CD14-positive monocyte (primary cell): Measurements from ENCODE around the gene TMOD4. TPM values are rescaled to one million over a fixed set of nuclear protein-coding genes. Genes with fewer than 3 reads are reported as not detected.
A peak's percentile ranks its signal among the peaks of the same experiment; 100 is the strongest.

Experiments
- DNase-seq, 3 donors: peaks; one replicate each; pipeline ENCODE4 v3.0.0-alpha.2; 2011 to 2022
- H2AFZ ChIP-seq: 2 replicates; pipeline ENCODE4 v1.6.0; 2012; ENCODE audit warnings: mild to moderate bottlenecking, low read depth, low read length, inconsistent platforms; ENCODE audit not compliant: insufficient read depth, poor library complexity, severe bottlenecking
- H3K27ac ChIP-seq, 2 donors: 1 replicate in 1 of 2; 2 replicates in 1 of 2; pipeline ENCODE4 v1.5.1; 2012 to 2013; ENCODE audit warnings: low read length in 2 of 2, control low read depth in 1 of 2, inconsistent platforms in 1 of 2, low read depth in 1 of 2, mild to moderate bottlenecking in 1 of 2
- H3K27me3 ChIP-seq, 2 donors: one replicate each; pipeline versions ENCODE4 v1.6.0 to v1.6.1; 2011 to 2013; ENCODE audit warnings: low read length in 2 of 2; ENCODE audit not compliant: control insufficient read depth in 2 of 2, insufficient read depth in 2 of 2
- H3K36me3 ChIP-seq, 2 donors: replicated peaks in 1 of 2; 1 replicate in 1 of 2; 2 replicates in 1 of 2; pipeline versions ENCODE4 v1.5.1 to v1.6.1; 2012 to 2013; ENCODE audit warnings: low read length in 2 of 2, control low read depth in 1 of 2, inconsistent platforms in 1 of 2, mild to moderate bottlenecking in 1 of 2; ENCODE audit not compliant: insufficient read depth in 2 of 2, control insufficient read depth in 1 of 2
- H3K4me1 ChIP-seq, 2 donors: 1 replicate in 1 of 2; 2 replicates in 1 of 2; pipeline versions ENCODE4 v1.5.1 to v1.6.1; 2012 to 2013; ENCODE audit warnings: low read length in 2 of 2, control low read depth in 1 of 2, inconsistent platforms in 1 of 2, mild to moderate bottlenecking in 1 of 2, moderate library complexity in 1 of 2; ENCODE audit not compliant: insufficient read depth in 2 of 2, control insufficient read depth in 1 of 2
- H3K4me2 ChIP-seq: replicated peaks from 2 replicates; pipeline ENCODE3; 2012; ENCODE audit warnings: low read length, moderate library complexity, mild to moderate bottlenecking; ENCODE audit not compliant: poor library complexity, severe bottlenecking; ENCODE audit errors: extremely low read depth
- H3K4me3 ChIP-seq, 3 experiments: fragments of 200-600 bp in 1 of 3; sonication (generic) in 1 of 3; replicated peaks in 1 of 3; 1 replicate in 2 of 3; 2 replicates in 1 of 3; pipeline ENCODE4 v1.5.1; 2011 to 2013; ENCODE audit warnings: low read length in 3 of 3, mild to moderate bottlenecking in 3 of 3, control low read depth in 2 of 3, low read depth in 2 of 3, inconsistent platforms in 1 of 3, moderate library complexity in 1 of 3
- H3K79me2 ChIP-seq: 2 replicates; pipeline ENCODE4 v1.6.0; 2012; ENCODE audit warnings: mild to moderate bottlenecking, control low read depth, inconsistent platforms, low read length, moderate library complexity; ENCODE audit not compliant: insufficient read depth
- H3K9ac ChIP-seq: 2 replicates; pipeline ENCODE4 v1.6.0; 2017; ENCODE audit warnings: low read length, mild to moderate bottlenecking; ENCODE audit not compliant: insufficient read depth, poor library complexity, severe bottlenecking
- H3K9me3 ChIP-seq, 2 donors: replicated peaks in 1 of 2; 1 replicate in 1 of 2; 2 replicates in 1 of 2; pipeline versions ENCODE4 v1.5.1 to v1.6.1; 2012 to 2013; ENCODE audit warnings: low read length in 2 of 2, control low read depth in 1 of 2; ENCODE audit not compliant: control insufficient read depth in 1 of 2, insufficient read depth in 1 of 2
- H4K20me1 ChIP-seq: 2 replicates; pipeline ENCODE4 v1.6.0; 2012; ENCODE audit warnings: mild to moderate bottlenecking, low read length, control low read depth, moderate library complexity; ENCODE audit not compliant: insufficient read depth
- H3K27ac Mint-ChIP-seq, 7 donors: one replicate each; pipeline ENCODE4 v1.8.0; 2020; ENCODE audit warnings: mild to moderate bottlenecking in 7 of 7, mixed read lengths in 7 of 7, moderate library complexity in 6 of 7, inconsistent platforms in 2 of 7
- H3K27me3 Mint-ChIP-seq, 3 donors: one replicate each; pipeline ENCODE4 v1.8.0; 2021 to 2022; ENCODE audit warnings: low read depth in 3 of 3, mild to moderate bottlenecking in 3 of 3, mixed read lengths in 3 of 3, moderate library complexity in 3 of 3, inconsistent platforms in 1 of 3
- H3K36me3 Mint-ChIP-seq, 2 donors: one replicate each; pipeline ENCODE4 v1.8.0; 2020; ENCODE audit warnings: mixed read lengths in 2 of 2, inconsistent platforms in 1 of 2, mild to moderate bottlenecking in 1 of 2
- H3K4me1 Mint-ChIP-seq: one replicate; pipeline ENCODE4 v1.8.0; 2020; ENCODE audit warnings: mild to moderate bottlenecking, mixed read lengths
- H3K4me3 Mint-ChIP-seq, 2 donors: one replicate each; pipeline ENCODE4 v1.8.0; 2020; ENCODE audit warnings: mild to moderate bottlenecking in 2 of 2, mixed read lengths in 2 of 2, moderate library complexity in 1 of 2
- H3K9me3 Mint-ChIP-seq, 7 donors: one replicate each; pipeline ENCODE4 v1.8.0; 2020 to 2022; ENCODE audit warnings: mixed read lengths in 7 of 7, mild to moderate bottlenecking in 6 of 7, moderate library complexity in 6 of 7, inconsistent platforms in 2 of 7
- WGBS: methylation state at CpG from one replicate; pipeline ENCODE4 v1.1.5; 2013; ENCODE audit warnings: missing lambda C conversion rate; ENCODE audit not compliant: insufficient coverage; 5-methylcytosine and 5-hydroxymethylcytosine counted together
- intact Hi-C, 2 donors: fragments of 100-400 bp; cut with micrococcal nuclease; formaldehyde crosslinking; loops; one replicate each; pipeline versions ENCODE4 v1.15.0 to v1.15.1; 2023
- polyA plus RNA-seq, 3 donors: library from polyadenylated mRNA; depleted of rRNA in 1 of 3; unstranded in 2 of 3; stranded (reverse) in 1 of 3; fragments of 300-500 nt in 2 of 3; fragments of >200 nt in 1 of 3; fragmentation: Illumina TruSeq in 2 of 3; gene quantifications; 1 replicate in 2 of 3; 2 replicates in 1 of 3; pipeline ENCODE4 v1.2.3, GENCODE V29; 2012 to 2021
- TF ChIP-seq, protein P1 (sequence below): fragments of 200-600 bp; IDR thresholded peaks from one replicate; pipeline ENCODE4 v1.8.0; 2022; ENCODE audit warnings: antibody characterized with exemption, mild to moderate bottlenecking

Gene TMOD4
- polyA plus RNA-seq, 3 donors: 2.0 TPM; not detected in 2

DNA sequence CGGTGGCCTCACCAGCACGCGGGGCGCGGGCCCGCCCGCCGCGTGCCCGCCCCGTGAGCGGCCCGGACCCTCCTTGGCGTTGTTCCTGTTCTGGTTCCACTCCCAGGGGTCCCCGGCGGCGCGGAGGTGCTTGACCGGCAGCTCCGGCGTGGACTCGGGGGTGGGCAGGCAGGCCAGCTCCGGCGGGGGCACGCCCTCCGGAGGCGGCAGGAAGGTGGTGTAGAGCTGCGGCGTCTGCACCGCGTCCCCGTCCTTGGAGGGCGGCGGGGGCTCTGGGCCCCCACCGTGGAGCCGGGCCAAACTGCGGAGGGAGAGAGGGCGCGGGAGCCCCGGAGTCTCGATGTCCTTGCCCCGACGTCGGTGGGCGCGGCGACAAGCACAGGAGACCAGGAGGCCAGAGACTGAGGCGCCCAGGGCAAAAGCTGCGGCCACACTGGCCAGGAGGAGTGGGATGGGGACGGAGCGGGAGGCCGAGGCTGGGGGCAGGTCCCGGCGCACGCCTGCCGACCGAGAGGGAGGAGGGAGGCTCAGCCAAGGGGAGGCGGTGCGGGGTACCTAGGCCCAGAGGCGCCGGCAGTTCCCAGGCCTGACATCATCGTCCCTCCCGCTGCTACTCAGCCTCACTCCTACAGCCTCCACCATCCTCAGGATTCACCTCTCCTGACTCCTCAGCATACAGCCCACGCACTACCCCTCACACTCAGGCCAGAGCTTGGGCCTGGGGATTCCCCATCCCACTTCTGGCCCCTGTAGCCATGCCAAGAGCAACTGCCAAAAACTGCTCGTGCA is 42.6 kb downstream of the TMOD4 start:
- H3K27ac Mint-ChIP-seq: no peak overlapping the region
- peaks cover 14 to 16% of the 10 kb centered on the region in 2 donors for H3K4me1 ChIP-seq
- H3K9me3 Mint-ChIP-seq: peaks cover 0 to 6% (median 0%) of the 10 kb centered on the region in 7 donors
- no peak overlapping the region for H3K27ac ChIP-seq
- no peaks in the 10 kb centered on the region for H3K36me3 Mint-ChIP-seq
- no peaks in the 10 kb centered on the region for H3K79me2 ChIP-seq
- no peaks in the 10 kb centered on the region for H3K36me3 ChIP-seq
- no peak for DNase-seq
- H4K20me1 ChIP-seq: no peaks in the 10 kb centered on the region
- 97% methylated on average over 59 of the region's 65 CpGs for WGBS
- TF ChIP-seq, protein P1, sequence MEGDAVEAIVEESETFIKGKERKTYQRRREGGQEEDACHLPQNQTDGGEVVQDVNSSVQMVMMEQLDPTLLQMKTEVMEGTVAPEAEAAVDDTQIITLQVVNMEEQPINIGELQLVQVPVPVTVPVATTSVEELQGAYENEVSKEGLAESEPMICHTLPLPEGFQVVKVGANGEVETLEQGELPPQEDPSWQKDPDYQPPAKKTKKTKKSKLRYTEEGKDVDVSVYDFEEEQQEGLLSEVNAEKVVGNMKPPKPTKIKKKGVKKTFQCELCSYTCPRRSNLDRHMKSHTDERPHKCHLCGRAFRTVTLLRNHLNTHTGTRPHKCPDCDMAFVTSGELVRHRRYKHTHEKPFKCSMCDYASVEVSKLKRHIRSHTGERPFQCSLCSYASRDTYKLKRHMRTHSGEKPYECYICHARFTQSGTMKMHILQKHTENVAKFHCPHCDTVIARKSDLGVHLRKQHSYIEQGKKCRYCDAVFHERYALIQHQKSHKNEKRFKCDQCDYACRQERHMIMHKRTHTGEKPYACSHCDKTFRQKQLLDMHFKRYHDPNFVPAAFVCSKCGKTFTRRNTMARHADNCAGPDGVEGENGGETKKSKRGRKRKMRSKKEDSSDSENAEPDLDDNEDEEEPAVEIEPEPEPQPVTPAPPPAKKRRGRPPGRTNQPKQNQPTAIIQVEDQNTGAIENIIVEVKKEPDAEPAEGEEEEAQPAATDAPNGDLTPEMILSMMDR: no peak
- H3K4me3 ChIP-seq: no peak overlapping the region
- H3K4me1 Mint-ChIP-seq: peaks cover 15% of the 10 kb centered on the region
- H3K4me2 ChIP-seq: no peak overlapping the region
- H3K9me3 ChIP-seq: no peaks in the 10 kb centered on the region
- intact Hi-C loops: no loop called here
- H3K9ac ChIP-seq: no peak overlapping the region
- peaks cover 10 to 14% (median 12%) of the 10 kb centered on the region in 3 donors for H3K27me3 Mint-ChIP-seq
- H2AFZ ChIP-seq: no peak overlapping the region
- H3K4me3 Mint-ChIP-seq: peak overlapping the region in 1 of 2 donors; percentile 50
- peaks cover 0 to 8% of the 10 kb centered on the region in 2 donors for H3K27me3 ChIP-seq

GRCh38 chr1:151132335-151133017 is 43.3 kb downstream of the TMOD4 start:
- H3K4me3 Mint-ChIP-seq: peak overlapping the region in 1 of 2 donors; percentile 7

More at GRCh38 chr1:151132335-151133017, 43.3 kb downstream of the TMOD4 start:
- Mint-ChIP-seq H3K27ac (no peak overlapping the region), H3K36me3 (no peaks in the 10 kb centered on the region), H3K9me3 (peaks cover 0 to 6% (median 0%) of the 10 kb centered on the region in 7 donors), H3K27me3 (peaks cover 10 to 14% (median 11%) of the 10 kb centered on the region in 3 donors), H3K4me1 (peaks cover 15% of the 10 kb centered on the region)
- no peak overlapping the region for H3K27ac ChIP-seq
- no peak overlapping the region for H3K4me2 ChIP-seq
- H2AFZ ChIP-seq: no peak overlapping the region
- no peaks in the 10 kb centered on the region for H3K9me3 ChIP-seq
- 91% methylated on average over 74 of the region's 74 CpGs for WGBS
- no peak overlapping the region for H3K9ac ChIP-seq
- TF ChIP-seq, protein P1: no peak
- no peak overlapping the region for H3K4me3 ChIP-seq
- no peak for DNase-seq
- intact Hi-C loops: no loop called here
- H4K20me1 ChIP-seq: no peaks in the 10 kb centered on the region
- H3K27me3 ChIP-seq: peaks cover 0 to 8% of the 10 kb centered on the region in 2 donors
- H3K79me2 ChIP-seq: no peaks in the 10 kb centered on the region
- H3K36me3 ChIP-seq: no peaks in the 10 kb centered on the region
- peaks cover 14 to 16% of the 10 kb centered on the region in 2 donors for H3K4me1 ChIP-seq
